Endothelial cell of umbilical vein (primary cell): ENCODE results near the gene CDH23. TPM values are rescaled to one million over a fixed set of nuclear protein-coding genes. Genes with fewer than 3 reads are reported as not detected.

Experiments used
- BruUV-seq: library from RNA; stranded (reverse); fragments of 400-500 nt; replicated peaks from 2 replicates; lab custom pipeline; 2021; lab: Mats Ljungman, UMichigan
- CTCF ChIA-PET: fragments of 300-600, 350-600 bp; sonication (Branson Sonifier 250); formaldehyde crosslinking; loops from one replicate; lab custom pipeline; 2021; ENCODE audit warnings: antibody characterized with exemption, inconsistent platforms; lab: Charles Lee
- POLR2A ChIA-PET: fragments of 300-600, 350-600 bp; sonication (Branson Sonifier 250); formaldehyde crosslinking; loops from one replicate; lab custom pipeline; 2021; ENCODE audit warnings: antibody characterized with exemption, inconsistent platforms; lab: Charles Lee
- DNase-seq: peaks from one replicate; pipeline ENCODE4 v3.0.0-alpha.2; 2011; ENCODE audit warnings: low read depth, low spot score
- FAIRE-seq: peaks from 2 replicates; lab custom pipeline; 2011; peaks lifted over from hg19 to GRCh38; lab: Jason Lieb, UNC
- H2AFZ ChIP-seq: 2 replicates; pipeline ENCODE4 v1.6.0; 2012; ENCODE audit warnings: low read depth, low read length, control low read depth, inconsistent platforms
- H3K27ac ChIP-seq: 2 replicates; pipeline ENCODE4 v1.5.1; 2011; ENCODE audit warnings: low read depth, mild to moderate bottlenecking, control low read depth, low read length, moderate library complexity; ENCODE audit not compliant: insufficient read depth
- H3K27me3 ChIP-seq, 2 experiments: 2 replicates each; pipeline versions ENCODE4 v1.6.0 to v1.6.1; 2011; ENCODE audit warnings: low read length in 2 of 2, mixed read lengths in 1 of 2; ENCODE audit not compliant: control insufficient read depth in 2 of 2, insufficient read depth in 2 of 2
- H3K36me3 ChIP-seq, 2 experiments: 2 replicates in 1 of 2; 3 replicates in 1 of 2; pipeline ENCODE4 v1.5.1; 2011; ENCODE audit warnings: low read length in 2 of 2, mild to moderate bottlenecking in 1 of 2, moderate library complexity in 1 of 2; ENCODE audit not compliant: control insufficient read depth in 2 of 2, insufficient read depth in 2 of 2; ENCODE audit errors: extremely low read depth in 1 of 2
- H3K4me1 ChIP-seq: 3 replicates; pipeline ENCODE4 v1.5.1; 2011; ENCODE audit warnings: mild to moderate bottlenecking, low read length; ENCODE audit not compliant: control insufficient read depth, insufficient read depth; ENCODE audit errors: extremely low read depth
- H3K4me2 ChIP-seq: 2 replicates; pipeline ENCODE4 v1.6.1; 2011; ENCODE audit warnings: low read length, control low read depth, mixed read lengths; ENCODE audit not compliant: insufficient read depth
- H3K4me3 ChIP-seq, 3 experiments: fragments of 200-600 bp in 1 of 3; sonication (generic), shearing (Covaris generic) in 1 of 3; replicated peaks in 1 of 3; 2 replicates each; pipeline ENCODE4 v1.5.1; 2011 to 2016; ENCODE audit warnings: control low read depth in 3 of 3, low read length in 3 of 3, mild to moderate bottlenecking in 2 of 3, inconsistent platforms in 1 of 3, low read depth in 1 of 3, moderate library complexity in 1 of 3; ENCODE audit not compliant: insufficient read depth in 1 of 3
- H3K79me2 ChIP-seq: 2 replicates; pipeline ENCODE4 v1.6.0; 2012; ENCODE audit warnings: low read length, inconsistent platforms; ENCODE audit not compliant: control insufficient read depth, insufficient read depth
- H3K9ac ChIP-seq: replicated peaks from 2 replicates; pipeline ENCODE3; 2011; ENCODE audit warnings: low read length, control low read depth; ENCODE audit not compliant: insufficient read depth; ENCODE audit errors: extremely low read depth
- H3K9me1 ChIP-seq: replicated peaks from 3 replicates; pipeline ENCODE4 v1.6.0; 2011; ENCODE audit warnings: mild to moderate bottlenecking, low read length; ENCODE audit not compliant: control insufficient read depth, insufficient read depth; ENCODE audit errors: extremely low read depth
- H3K9me3 ChIP-seq: replicated peaks from 2 replicates; pipeline ENCODE4 v1.5.1; 2012; ENCODE audit warnings: low read length, inconsistent platforms; ENCODE audit not compliant: control insufficient read depth, insufficient read depth
- H4K20me1 ChIP-seq: replicated peaks from 2 replicates; pipeline ENCODE3; 2011; ENCODE audit warnings: mild to moderate bottlenecking, low read length; ENCODE audit not compliant: control insufficient read depth, insufficient read depth; ENCODE audit errors: extremely low read depth
- EZH2 ChIP-seq: IDR thresholded peaks from 2 replicates; pipeline ENCODE4 v1.6.1; 2012; ENCODE audit warnings: borderline replicate concordance, low read depth, mild to moderate bottlenecking, moderate library complexity, low read length, inconsistent platforms; ENCODE audit not compliant: severe bottlenecking
- FOS ChIP-seq: IDR thresholded peaks from 2 replicates; pipeline ENCODE4 v1.6.1; 2011; ENCODE audit warnings: mild to moderate bottlenecking, low read length, moderate library complexity, borderline replicate concordance; ENCODE audit not compliant: insufficient read depth
- GATA2 ChIP-seq: IDR thresholded peaks from 2 replicates; pipeline ENCODE4 v1.7.0; 2011; ENCODE audit warnings: low read depth, mild to moderate bottlenecking, moderate library complexity, mixed read lengths, low read length; ENCODE audit not compliant: insufficient read length, insufficient read depth
- JUN ChIP-seq: IDR thresholded peaks from 2 replicates; pipeline ENCODE4 v1.6.1; 2011; ENCODE audit warnings: borderline replicate concordance, low read depth; ENCODE audit not compliant: insufficient read length, insufficient read depth
- MYC ChIP-seq: IDR thresholded peaks from one replicate; pipeline ENCODE4 v1.6.1; 2011; ENCODE audit warnings: mild to moderate bottlenecking, low read depth, low read length
- POLR2A ChIP-seq: IDR thresholded peaks from 2 replicates; pipeline ENCODE4 v1.6.1; 2012; ENCODE audit warnings: low read depth, mild to moderate bottlenecking, control low read depth, low read length
- POLR2AphosphoS5 ChIP-seq: IDR thresholded peaks from 2 replicates; pipeline ENCODE4 v1.6.1; 2012; ENCODE audit warnings: low read depth, mild to moderate bottlenecking, control low read depth, low read length, moderate library complexity; ENCODE audit not compliant: insufficient read depth
- dilution Hi-C: fragments of 300-500 bp; cut with MboI; formaldehyde crosslinking; loops from one replicate; pipeline ENCODE4 v1.15.0; 2019; ENCODE audit warnings: low sequenced_read_pairs; ENCODE audit not compliant: extremely low pct_ligation_motif_present
- intact Hi-C: fragments of 100-400 bp; cut with micrococcal nuclease; formaldehyde crosslinking; loops from one replicate; pipeline ENCODE4 v1.10.0; 2022
- polyA plus RNA-seq, 4 experiments: library from polyadenylated mRNA; depleted of rRNA in 3 of 4; stranded (reverse) in 3 of 4; unstranded in 1 of 4; fragments of >200 nt; gene quantifications; 2 replicates each; pipeline versions ENCODE4 v1.2.1 to v1.2.3, GENCODE V29; 2011 to 2012; ENCODE audit warnings: missing spikeins in 1 of 4
- total RNA-seq: library from RNA; stranded (reverse); gene quantifications from 2 replicates; pipeline ENCODE4 v1.2.3, GENCODE V29; 2021
- TF ChIP-seq, protein P1 (sequence below), 2 donors: IDR thresholded peaks; 1 replicate in 1 of 2; 2 replicates in 1 of 2; pipeline ENCODE4 v1.5.1; 2011; ENCODE audit warnings: low read length in 2 of 2, mild to moderate bottlenecking in 2 of 2, moderate library complexity in 2 of 2, control low read depth in 1 of 2, inconsistent platforms in 1 of 2, low read depth in 1 of 2; ENCODE audit not compliant: insufficient read depth in 1 of 2; ENCODE audit errors: extremely low read depth in 1 of 2
- TF ChIP-seq, protein P2 (sequence below): IDR thresholded peaks from 2 replicates; pipeline ENCODE4 v1.6.1; 2011; ENCODE audit not compliant: insufficient read depth, insufficient read length

The CDH23 gene
- total and polyA plus RNA-seq, 2 donors (not counting 3 experiments of a cell fraction or from before 2014, with no cell fraction given), result not detected

DNA sequence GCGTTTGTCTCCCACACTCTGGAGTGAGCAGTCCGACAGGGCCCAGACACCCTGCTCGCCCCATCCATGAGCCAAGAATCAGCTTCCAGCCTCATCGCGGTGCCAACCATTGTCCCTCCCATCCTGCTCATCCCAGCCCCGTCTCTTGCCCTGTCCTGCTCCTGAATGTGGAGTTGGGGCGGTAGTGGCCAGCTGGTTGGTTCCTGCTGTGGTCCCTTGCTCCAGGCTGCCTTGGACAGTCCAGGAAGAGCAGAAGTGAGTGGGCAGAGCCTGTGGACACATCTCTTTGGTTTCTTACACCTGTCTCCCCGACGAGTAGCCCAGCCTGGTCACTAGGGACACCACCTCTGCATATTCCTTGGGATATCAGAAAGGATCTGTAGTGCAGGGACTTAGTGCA lies 63.9 kb downstream of the CDH23 start:
- TF ChIP-seq, protein P1, sequence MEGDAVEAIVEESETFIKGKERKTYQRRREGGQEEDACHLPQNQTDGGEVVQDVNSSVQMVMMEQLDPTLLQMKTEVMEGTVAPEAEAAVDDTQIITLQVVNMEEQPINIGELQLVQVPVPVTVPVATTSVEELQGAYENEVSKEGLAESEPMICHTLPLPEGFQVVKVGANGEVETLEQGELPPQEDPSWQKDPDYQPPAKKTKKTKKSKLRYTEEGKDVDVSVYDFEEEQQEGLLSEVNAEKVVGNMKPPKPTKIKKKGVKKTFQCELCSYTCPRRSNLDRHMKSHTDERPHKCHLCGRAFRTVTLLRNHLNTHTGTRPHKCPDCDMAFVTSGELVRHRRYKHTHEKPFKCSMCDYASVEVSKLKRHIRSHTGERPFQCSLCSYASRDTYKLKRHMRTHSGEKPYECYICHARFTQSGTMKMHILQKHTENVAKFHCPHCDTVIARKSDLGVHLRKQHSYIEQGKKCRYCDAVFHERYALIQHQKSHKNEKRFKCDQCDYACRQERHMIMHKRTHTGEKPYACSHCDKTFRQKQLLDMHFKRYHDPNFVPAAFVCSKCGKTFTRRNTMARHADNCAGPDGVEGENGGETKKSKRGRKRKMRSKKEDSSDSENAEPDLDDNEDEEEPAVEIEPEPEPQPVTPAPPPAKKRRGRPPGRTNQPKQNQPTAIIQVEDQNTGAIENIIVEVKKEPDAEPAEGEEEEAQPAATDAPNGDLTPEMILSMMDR (IDR thresholded peaks at IDR 0.05; ENCODE audit: extremely low read depth in 1 of 2, insufficient read depth in 1 of 2, low read depth in 1 of 2, low read length in 2 of 2), result no peak
- TF ChIP-seq EZH2 (no peak), JUN (no peak), GATA2 (no peak), FOS (no peak), MYC (no peak), POLR2A (no peak), POLR2AphosphoS5 (no peak)
- TF ChIP-seq, protein P2, sequence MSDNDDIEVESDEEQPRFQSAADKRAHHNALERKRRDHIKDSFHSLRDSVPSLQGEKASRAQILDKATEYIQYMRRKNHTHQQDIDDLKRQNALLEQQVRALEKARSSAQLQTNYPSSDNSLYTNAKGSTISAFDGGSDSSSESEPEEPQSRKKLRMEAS, result no peak
- Histone ChIP-seq H3K4me1 (no peaks in the 10 kb centered on the region), H3K9ac (no peak overlapping the region), H4K20me1 (no peaks in the 10 kb centered on the region), H3K79me2 (no peaks in the 10 kb centered on the region), H3K4me3 (no peak overlapping the region), H3K36me3 (no peaks in the 10 kb centered on the region), H3K27ac (no peak overlapping the region), H3K4me2 (no peak overlapping the region), H2AFZ (no peak overlapping the region), H3K9me1 (no peaks in the 10 kb centered on the region), H3K9me3 (no peaks in the 10 kb centered on the region), H3K27me3 (peaks cover 2% of the 10 kb centered on the region in 2 experiments)
- no TSS peak for BruUV-seq
- DNase-seq (no peak), FAIRE-seq (no peak)
- dilution Hi-C loops, result no loop called here
- intact Hi-C loops, result no loop called here
- ChIA-PET POLR2A (no interaction called here), CTCF (no interaction called here)
